Stomach (tissue), 9 donors: ENCODE measurements around the gene STRADB. TPM values are rescaled to one million over a fixed set of nuclear protein-coding genes. Genes with fewer than 3 reads are reported as not detected.

Experiments
- DNase-seq, 2 donors: peaks; one replicate each; pipeline versions ENCODE4 v3.0.0 to v3.0.0-alpha.2; 2013 to 2019
- H3K27ac ChIP-seq, 5 donors: fragments of 200-600 bp in 4 of 5; sonication (generic) in 4 of 5; one replicate each; pipeline ENCODE4 v1.5.1; 2013 to 2019; ENCODE audit warnings: mild to moderate bottlenecking in 1 of 5, moderate library complexity in 1 of 5
- H3K27me3 ChIP-seq, 3 donors: fragments of 200-600 bp; sonication (generic); one replicate each; pipeline ENCODE4 v1.5.1; 2017 to 2019; ENCODE audit warnings: mixed run types in 1 of 3
- H3K36me3 ChIP-seq, 4 donors: fragments of 200-600 bp; sonication (generic); 1 replicate in 3 of 4; 2 replicates in 1 of 4; pipeline ENCODE4 v1.5.1; 2016 to 2019
- H3K4me1 ChIP-seq, 4 donors: fragments of 200-600 bp; sonication (generic); one replicate each; pipeline ENCODE4 v1.5.1; 2016 to 2019
- H3K4me3 ChIP-seq, 4 donors: fragments of 200-600 bp; sonication (generic) in 3 of 4; one replicate each; pipeline ENCODE4 v1.5.1; 2016 to 2019; ENCODE audit warnings: mild to moderate bottlenecking in 1 of 4
- H3K9me3 ChIP-seq, 4 donors: fragments of 200-600 bp; sonication (generic); one replicate each; pipeline ENCODE4 v1.5.1; 2016 to 2019
- CTCF ChIP-seq, 7 experiments: fragments of 450-650 bp in 4 of 7; fragments of 200-600 bp in 3 of 7; sonication (generic) in 3 of 7; IDR thresholded peaks; one replicate each; pipeline ENCODE4 v1.5.1; 2016 to 2019; ENCODE audit warnings: antibody characterized with exemption in 7 of 7, control low read depth in 2 of 7, mild to moderate bottlenecking in 1 of 7
- EP300 ChIP-seq: sonication (generic); formaldehyde crosslinking; IDR thresholded peaks from one replicate; pipeline ENCODE4 v1.6.1; 2017; ENCODE audit warnings: antibody characterized with exemption
- POLR2A ChIP-seq, 4 donors: fragments of 450-650 bp; IDR thresholded peaks; one replicate each; pipeline ENCODE4 v1.6.1; 2016; ENCODE audit warnings: antibody characterized with exemption in 4 of 4, control low read depth in 2 of 4, mild to moderate bottlenecking in 1 of 4, moderate library complexity in 1 of 4
- POLR2AphosphoS5 ChIP-seq, 3 donors: sonication (generic); formaldehyde crosslinking; IDR thresholded peaks; one replicate each; pipeline ENCODE4 v1.6.1; 2016; ENCODE audit warnings: antibody characterized with exemption in 3 of 3
- WGBS, 5 donors: extraction: QIAGEN DNeasy Blood & Tissue Kit in 3 of 5; methylation state at CpG; one replicate each; pipeline versions ENCODE4 v1.1.5 to v1.1.7; 2013 to 2018; 5-methylcytosine and 5-hydroxymethylcytosine counted together
- intact Hi-C: fragments of 100-400 bp; cut with DNase I; formaldehyde crosslinking; loops from one replicate; pipeline ENCODE4 v1.15.1; 2023; ENCODE audit warnings: low total_unique reads
- polyA plus RNA-seq, 3 donors: library from polyadenylated mRNA; stranded (reverse); fragments of 200-250 nt; gene quantifications; one replicate each; pipeline ENCODE4 v1.2.3, GENCODE V29; 2013
- total RNA-seq, 5 donors: library from RNA; depleted of rRNA; stranded (reverse); fragments of >200 nt; gene quantifications; one replicate each; pipeline versions ENCODE4 v1.1.0 to v1.2.3, GENCODE V29; 2014 to 2016
- donor health status: healthy with polysubstance abuse.
- donor health status: Bipolar disorder and iron deficiency.
- donor health status: healthy.

The STRADB gene
- total and polyA plus RNA-seq, 8 donors: 7.9 to 93.4 (median 22.9) TPM

DNA sequence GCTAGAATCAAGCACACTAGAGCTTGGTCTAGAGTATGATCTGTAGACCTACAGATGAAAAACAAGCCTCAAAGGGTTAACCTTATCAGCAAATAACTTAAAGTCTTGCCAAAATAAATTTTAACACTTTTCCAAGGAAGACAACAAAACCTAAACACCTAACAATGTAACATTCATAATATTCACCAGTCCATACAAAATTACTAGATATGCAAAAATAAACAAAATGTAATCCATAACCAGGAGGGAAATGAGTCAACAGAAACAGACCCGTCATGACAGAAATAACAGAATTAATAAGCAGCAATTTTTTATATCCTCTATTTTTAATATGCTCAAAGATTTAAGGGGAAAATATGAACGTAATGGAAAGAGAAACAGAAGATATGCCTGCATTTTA lies 36.4 kb upstream of the STRADB start:
- Histone ChIP-seq H3K4me3 (no peak overlapping the region), H3K4me1 (peaks cover 0 to 44% (median 18%) of the 10 kb centered on the region in 4 donors), H3K27me3 (no peaks in the 10 kb centered on the region), H3K27ac (no peak overlapping the region), H3K36me3 (peaks cover 0 to 6% (median 5%) of the 10 kb centered on the region in 4 donors), H3K9me3 (no peaks in the 10 kb centered on the region)
- TF ChIP-seq CTCF (IDR thresholded peaks at IDR 0.05) (no peak), POLR2A (IDR thresholded peaks at IDR 0.05) (no peak), POLR2AphosphoS5 (IDR thresholded peaks at IDR 0.05) (no peak), EP300 (no peak)
- intact Hi-C loops: no loop called here
- WGBS, 5 donors: 10 to 35% (median 22%) methylated on average over 2 of the region's 2 CpGs
- no peak for DNase-seq

- no peak for TF ChIP-seq EP300
- no peak for TF ChIP-seq CTCF (IDR thresholded peaks at IDR 0.05)
- TF ChIP-seq POLR2A (IDR thresholded peaks at IDR 0.05): no peak
- no peak for TF ChIP-seq POLR2AphosphoS5 (IDR thresholded peaks at IDR 0.05)
- Histone ChIP-seq H3K36me3 (peaks cover 0 to 6% (median 6%) of the 10 kb centered on the region in 4 donors), H3K27ac (no peak overlapping the region), H3K4me3 (no peak overlapping the region), H3K9me3 (no peaks in the 10 kb centered on the region), H3K27me3 (no peaks in the 10 kb centered on the region), H3K4me1 (peaks cover 0 to 34% (median 13%) of the 10 kb centered on the region in 4 donors)
- DNase-seq: no peak
- 65 to 76% (median 70%) methylated on average over 3 of the region's 3 CpGs for WGBS, 5 donors
- intact Hi-C loops: no loop called here
Observed at GRCh38 chr2:201419057-201419635, 32.4 kb upstream of the STRADB start.

DNA sequence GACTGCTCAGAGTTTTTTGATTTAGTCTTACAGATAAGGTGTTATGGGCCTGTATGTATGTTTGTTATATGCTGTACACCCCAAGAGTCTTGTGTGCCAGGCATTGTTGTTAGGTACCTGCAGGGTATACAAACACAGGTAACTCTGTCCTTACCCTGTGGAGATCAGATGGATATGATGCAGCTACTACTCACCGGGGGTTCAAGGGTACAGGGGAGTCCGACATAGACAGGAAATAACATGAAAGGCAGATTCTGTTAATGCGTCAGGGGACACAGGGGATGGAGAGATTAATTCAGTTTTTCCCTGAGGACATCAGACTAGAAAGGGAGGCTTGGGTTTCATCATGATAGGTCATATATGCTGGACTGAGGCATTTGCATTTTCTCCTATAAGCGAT lies 31.6 kb upstream of the STRADB start:
- WGBS, 5 donors: 68 to 95% (median 92%) methylated on average over 4 of the region's 4 CpGs
- H3K9me3 ChIP-seq: no peaks in the 10 kb centered on the region

GRCh38 chr2:201420442-201421113 lies 31.0 kb upstream of the STRADB start:
- intact Hi-C loops: no loop called here
- WGBS, 5 donors: 60 to 77% (median 70%) methylated on average over 3 of the region's 3 CpGs
- TF ChIP-seq CTCF (IDR thresholded peaks at IDR 0.05) (no peak), EP300 (no peak), POLR2A (IDR thresholded peaks at IDR 0.05) (no peak), POLR2AphosphoS5 (IDR thresholded peaks at IDR 0.05) (no peak)

More for the DNA sequence above, 31.6 kb upstream of the STRADB start:
- Histone ChIP-seq H3K4me1 (peaks cover 0 to 26% (median 11%) of the 10 kb centered on the region in 4 donors), H3K27ac (no peak overlapping the region), H3K27me3 (no peaks in the 10 kb centered on the region), H3K36me3 (peaks cover 0 to 6% (median 6%) of the 10 kb centered on the region in 4 donors), H3K4me3 (no peak overlapping the region)
- DNase-seq: no peak
- TF ChIP-seq EP300 (no peak), POLR2AphosphoS5 (IDR thresholded peaks at IDR 0.05) (no peak), CTCF (IDR thresholded peaks at IDR 0.05) (no peak), POLR2A (IDR thresholded peaks at IDR 0.05) (no peak)
- intact Hi-C loops: no loop called here

More at GRCh38 chr2:201420442-201421113, 31.0 kb upstream of the STRADB start:
- Histone ChIP-seq H3K36me3 (peaks cover 0 to 6% (median 6%) of the 10 kb centered on the region in 4 donors), H3K4me3 (no peak overlapping the region), H3K9me3 (no peaks in the 10 kb centered on the region), H3K27me3 (no peaks in the 10 kb centered on the region), H3K4me1 (peaks cover 0 to 20% (median 7%) of the 10 kb centered on the region in 4 donors), H3K27ac (no peak overlapping the region)
- DNase-seq: no peak
